GM23338 (cell line): ENCODE data around the gene TNK2. TPM values are rescaled to one million over a fixed set of nuclear protein-coding genes. Genes with fewer than 3 reads are reported as not detected.

ENCODE experiments used
- ATAC-seq: fragments of 200-7000 bp; cut with Tn5 transposase; 3 replicates; pipeline ENCODE4 v1.9.1; 2020
- DNase-seq: peaks from one replicate; pipeline ENCODE4 v3.0.0-alpha.2; 2015; ENCODE audit warnings: low spot score
- H2AFZ ChIP-seq: fragments of 200-600 bp; sonication (generic); 2 replicates; pipeline ENCODE4 v1.8.0; 2016; ENCODE audit warnings: antibody characterized with exemption, mild to moderate bottlenecking, moderate library complexity
- H3F3A ChIP-seq: fragments of 200-600 bp; sonication (generic); replicated peaks from 2 replicates; pipeline ENCODE4 v1.8.0; 2017; ENCODE audit warnings: antibody characterized with exemption, mixed run types, low read depth
- H3K27ac ChIP-seq: fragments of 200-600 bp; sonication (generic); 2 replicates; pipeline ENCODE4 v1.6.1; 2016; ENCODE audit warnings: low read depth
- H3K27me3 ChIP-seq: fragments of 200-600 bp; sonication (generic); 2 replicates; pipeline ENCODE4 v1.8.0; 2016; ENCODE audit warnings: mild to moderate bottlenecking, mixed run types, moderate library complexity; ENCODE audit not compliant: insufficient read depth
- H3K36me3 ChIP-seq: fragments of 200-600 bp; sonication (generic); 2 replicates; pipeline ENCODE4 v1.8.0; 2016; ENCODE audit warnings: mild to moderate bottlenecking; ENCODE audit not compliant: insufficient read depth
- H3K4me1 ChIP-seq: fragments of 200-600 bp; sonication (generic); 2 replicates; pipeline ENCODE4 v1.8.0; 2016; ENCODE audit warnings: mild to moderate bottlenecking, moderate library complexity; ENCODE audit not compliant: insufficient read depth
- H3K4me2 ChIP-seq: fragments of 200-600 bp; sonication (generic); 2 replicates; pipeline ENCODE4 v1.7.1; 2017; ENCODE audit warnings: mixed run types
- H3K4me3 ChIP-seq: fragments of 200-600 bp; sonication (generic); 2 replicates; pipeline ENCODE4 v1.6.1; 2016; ENCODE audit warnings: mixed run types
- H3K79me2 ChIP-seq: fragments of 200-600 bp; sonication (generic); replicated peaks from 2 replicates; pipeline ENCODE4 v1.8.0; 2017; ENCODE audit warnings: mild to moderate bottlenecking; ENCODE audit not compliant: insufficient read depth
- H3K9me2 ChIP-seq: fragments of 200-600 bp; sonication (generic); 2 replicates; pipeline ENCODE4 v1.8.0; 2017; ENCODE audit not compliant: insufficient read depth
- H4K20me1 ChIP-seq: fragments of 200-600 bp; sonication (generic); replicated peaks from 2 replicates; pipeline ENCODE4 v1.8.0; 2017; ENCODE audit warnings: mild to moderate bottlenecking; ENCODE audit not compliant: insufficient read depth
- H3K27ac Mint-ChIP-seq: 2 replicates; pipeline ENCODE4 v1.8.0; 2020; ENCODE audit warnings: inconsistent platforms, mild to moderate bottlenecking, moderate library complexity, mixed read lengths
- H3K27me3 Mint-ChIP-seq: 3 replicates; pipeline ENCODE4 v1.8.0; 2022; ENCODE audit warnings: low read depth, mild to moderate bottlenecking, moderate library complexity, mixed read lengths, inconsistent platforms; ENCODE audit not compliant: insufficient read depth, poor library complexity
- H3K36me3 Mint-ChIP-seq: 3 replicates; pipeline ENCODE4 v1.8.0; 2021; ENCODE audit warnings: low read depth, mild to moderate bottlenecking, inconsistent platforms, moderate library complexity, mixed read lengths
- H3K4me1 Mint-ChIP-seq: 3 replicates; pipeline ENCODE4 v1.8.0; 2020; ENCODE audit warnings: mild to moderate bottlenecking, inconsistent platforms, mixed read lengths
- H3K4me3 Mint-ChIP-seq: 3 replicates; pipeline ENCODE4 v1.8.0; 2021; ENCODE audit warnings: moderate library complexity, mild to moderate bottlenecking, inconsistent platforms, mixed read lengths
- H3K9me3 Mint-ChIP-seq: 3 replicates; pipeline ENCODE4 v1.8.0; 2020; ENCODE audit warnings: moderate library complexity, mild to moderate bottlenecking, inconsistent platforms, mixed read lengths
- CREB1 ChIP-seq: fragments of 250-450 bp; sonication (Bioruptor Pico); IDR thresholded peaks from 2 replicates; pipeline ENCODE4 v1.5.0; 2020; ENCODE audit warnings: low read depth, mild to moderate bottlenecking, moderate library complexity
- EZH2 ChIP-seq: fragments of 200-600 bp; sonication (generic); IDR thresholded peaks from one replicate; pipeline ENCODE4 v1.8.0; 2017; ENCODE audit warnings: antibody characterized with exemption, mild to moderate bottlenecking, low read depth; ENCODE audit not compliant: unreplicated experiment
- JUNB ChIP-seq: IDR thresholded peaks from one replicate; pipeline ENCODE4 v1.6.1; 2016; ENCODE audit warnings: antibody characterized with exemption; ENCODE audit not compliant: unreplicated experiment
- NANOG ChIP-seq: IDR thresholded peaks from 2 replicates; pipeline ENCODE4 v1.6.1; 2016; ENCODE audit warnings: antibody characterized with exemption, borderline replicate concordance
- STAT1 ChIP-seq: IDR thresholded peaks from one replicate; pipeline ENCODE4 v1.6.1; 2016; ENCODE audit warnings: antibody characterized with exemption; ENCODE audit not compliant: unreplicated experiment
- ZNF114 ChIP-seq: fragments of 250-450 bp; sonication (Bioruptor Pico); IDR thresholded peaks from 2 replicates; pipeline ENCODE4 v1.5.0; 2020; ENCODE audit warnings: mild to moderate bottlenecking, moderate library complexity
- ZNF331 ChIP-seq: fragments of 250-450 bp; sonication (Bioruptor Pico); IDR thresholded peaks from 2 replicates; pipeline ENCODE4 v1.5.0; 2020; ENCODE audit warnings: low read depth, mild to moderate bottlenecking, moderate library complexity
- polyA plus RNA-seq: library from polyadenylated mRNA; unstranded; fragments of >200 nt; fragmentation: Nextera tagmentation; extraction: Ambion mirVana; gene quantifications from 2 replicates; pipeline ENCODE4 v1.2.1, GENCODE V29; 2016
- total RNA-seq: library from RNA; depleted of rRNA; stranded (reverse); fragments of >200 nt; shearing (Covaris generic); gene quantifications from 2 replicates; pipeline ENCODE4 v1.2.3, GENCODE V29; 2014
- TF ChIP-seq, protein P1 (sequence below): IDR thresholded peaks from 2 replicates; pipeline ENCODE4 v1.6.1; 2016; ENCODE audit warnings: antibody characterized with exemption
- TF ChIP-seq, protein P2 (sequence below), 2 experiments: fragments of 200-600 bp in 1 of 2; sonication (generic) in 1 of 2; conservative IDR thresholded peaks; 2 replicates each; pipeline versions ENCODE4 v1.5.1 to v1.6.1; 2016 to 2017; ENCODE audit warnings: antibody characterized with exemption in 2 of 2, low read depth in 2 of 2, mild to moderate bottlenecking in 2 of 2, moderate library complexity in 1 of 2
- TF ChIP-seq, protein P3 (sequence below): fragments of 250-450 bp; sonication (Bioruptor Pico); IDR thresholded peaks from 2 replicates; pipeline ENCODE4 v1.5.0; 2020; ENCODE audit warnings: mild to moderate bottlenecking, moderate library complexity

The TNK2 gene
- total and polyA plus RNA-seq, 2 experiments from 2014 or later = 10.0 to 22.5 TPM

DNA sequence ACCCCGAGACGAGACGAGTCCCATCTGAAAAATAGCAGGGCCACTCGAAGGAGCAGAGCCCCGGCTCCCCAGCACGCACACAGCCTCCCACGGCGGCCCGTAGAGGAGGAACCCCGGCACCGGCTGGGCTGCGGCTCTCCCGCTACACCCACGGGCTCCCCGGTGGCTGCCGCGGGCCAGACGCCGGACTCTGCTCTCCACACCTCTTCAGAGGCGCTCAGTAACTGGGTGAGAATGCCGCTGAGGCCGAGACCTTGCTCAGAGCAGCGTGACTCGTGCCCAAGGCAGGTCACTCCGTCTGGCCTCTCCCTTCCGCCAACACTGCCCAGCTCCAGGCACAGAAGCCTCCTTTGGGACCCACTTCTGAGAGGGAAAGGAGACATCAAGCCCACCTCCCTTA lies 34.4 kb downstream of the TNK2 start:
- Histone ChIP-seq H3K27me3 (no peaks in the 10 kb centered on the region), H3K4me3 (no peak overlapping the region), H2AFZ (no peak overlapping the region), H3K4me1 (no peaks in the 10 kb centered on the region), H3K27ac (peak overlapping the region; percentile 14; the same call in 1 of the 2 replicates), H3F3A (no peaks in the 10 kb centered on the region), H3K79me2 (no peaks in the 10 kb centered on the region), H3K36me3 (no peaks in the 10 kb centered on the region), H3K4me2 (no peak overlapping the region), H4K20me1 (no peaks in the 10 kb centered on the region), H3K9me2 (no peaks in the 10 kb centered on the region)
- H3K27ac Mint-ChIP-seq = no peak overlapping the region
- H3K9me3 Mint-ChIP-seq = no peaks in the 10 kb centered on the region
- no peaks in the 10 kb centered on the region for H3K4me1 Mint-ChIP-seq
- peaks cover 12% of the 10 kb centered on the region for H3K27me3 Mint-ChIP-seq
- H3K4me3 Mint-ChIP-seq = no peak overlapping the region
- DNase-seq (no peak), ATAC-seq (peak; percentile 49)
- no peaks in the 10 kb centered on the region; the same call in 1 of the 3 replicates for H3K36me3 Mint-ChIP-seq
- TF ChIP-seq CREB1 (CRISPR knock-in tag) (no peak), NANOG (no peak), ZNF331 (CRISPR knock-in tag) (no peak), ZNF114 (no peak), STAT1 (no peak), EZH2 (no peak), JUNB (no peak)
- TF ChIP-seq, protein P1, sequence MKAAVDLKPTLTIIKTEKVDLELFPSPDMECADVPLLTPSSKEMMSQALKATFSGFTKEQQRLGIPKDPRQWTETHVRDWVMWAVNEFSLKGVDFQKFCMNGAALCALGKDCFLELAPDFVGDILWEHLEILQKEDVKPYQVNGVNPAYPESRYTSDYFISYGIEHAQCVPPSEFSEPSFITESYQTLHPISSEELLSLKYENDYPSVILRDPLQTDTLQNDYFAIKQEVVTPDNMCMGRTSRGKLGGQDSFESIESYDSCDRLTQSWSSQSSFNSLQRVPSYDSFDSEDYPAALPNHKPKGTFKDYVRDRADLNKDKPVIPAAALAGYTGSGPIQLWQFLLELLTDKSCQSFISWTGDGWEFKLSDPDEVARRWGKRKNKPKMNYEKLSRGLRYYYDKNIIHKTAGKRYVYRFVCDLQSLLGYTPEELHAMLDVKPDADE = no peak
- TF ChIP-seq, protein P2, sequence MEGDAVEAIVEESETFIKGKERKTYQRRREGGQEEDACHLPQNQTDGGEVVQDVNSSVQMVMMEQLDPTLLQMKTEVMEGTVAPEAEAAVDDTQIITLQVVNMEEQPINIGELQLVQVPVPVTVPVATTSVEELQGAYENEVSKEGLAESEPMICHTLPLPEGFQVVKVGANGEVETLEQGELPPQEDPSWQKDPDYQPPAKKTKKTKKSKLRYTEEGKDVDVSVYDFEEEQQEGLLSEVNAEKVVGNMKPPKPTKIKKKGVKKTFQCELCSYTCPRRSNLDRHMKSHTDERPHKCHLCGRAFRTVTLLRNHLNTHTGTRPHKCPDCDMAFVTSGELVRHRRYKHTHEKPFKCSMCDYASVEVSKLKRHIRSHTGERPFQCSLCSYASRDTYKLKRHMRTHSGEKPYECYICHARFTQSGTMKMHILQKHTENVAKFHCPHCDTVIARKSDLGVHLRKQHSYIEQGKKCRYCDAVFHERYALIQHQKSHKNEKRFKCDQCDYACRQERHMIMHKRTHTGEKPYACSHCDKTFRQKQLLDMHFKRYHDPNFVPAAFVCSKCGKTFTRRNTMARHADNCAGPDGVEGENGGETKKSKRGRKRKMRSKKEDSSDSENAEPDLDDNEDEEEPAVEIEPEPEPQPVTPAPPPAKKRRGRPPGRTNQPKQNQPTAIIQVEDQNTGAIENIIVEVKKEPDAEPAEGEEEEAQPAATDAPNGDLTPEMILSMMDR (conservative IDR thresholded peaks at IDR 0.05; ENCODE audit: low read depth in 2 of 2) = no peak
- TF ChIP-seq, protein P3, sequence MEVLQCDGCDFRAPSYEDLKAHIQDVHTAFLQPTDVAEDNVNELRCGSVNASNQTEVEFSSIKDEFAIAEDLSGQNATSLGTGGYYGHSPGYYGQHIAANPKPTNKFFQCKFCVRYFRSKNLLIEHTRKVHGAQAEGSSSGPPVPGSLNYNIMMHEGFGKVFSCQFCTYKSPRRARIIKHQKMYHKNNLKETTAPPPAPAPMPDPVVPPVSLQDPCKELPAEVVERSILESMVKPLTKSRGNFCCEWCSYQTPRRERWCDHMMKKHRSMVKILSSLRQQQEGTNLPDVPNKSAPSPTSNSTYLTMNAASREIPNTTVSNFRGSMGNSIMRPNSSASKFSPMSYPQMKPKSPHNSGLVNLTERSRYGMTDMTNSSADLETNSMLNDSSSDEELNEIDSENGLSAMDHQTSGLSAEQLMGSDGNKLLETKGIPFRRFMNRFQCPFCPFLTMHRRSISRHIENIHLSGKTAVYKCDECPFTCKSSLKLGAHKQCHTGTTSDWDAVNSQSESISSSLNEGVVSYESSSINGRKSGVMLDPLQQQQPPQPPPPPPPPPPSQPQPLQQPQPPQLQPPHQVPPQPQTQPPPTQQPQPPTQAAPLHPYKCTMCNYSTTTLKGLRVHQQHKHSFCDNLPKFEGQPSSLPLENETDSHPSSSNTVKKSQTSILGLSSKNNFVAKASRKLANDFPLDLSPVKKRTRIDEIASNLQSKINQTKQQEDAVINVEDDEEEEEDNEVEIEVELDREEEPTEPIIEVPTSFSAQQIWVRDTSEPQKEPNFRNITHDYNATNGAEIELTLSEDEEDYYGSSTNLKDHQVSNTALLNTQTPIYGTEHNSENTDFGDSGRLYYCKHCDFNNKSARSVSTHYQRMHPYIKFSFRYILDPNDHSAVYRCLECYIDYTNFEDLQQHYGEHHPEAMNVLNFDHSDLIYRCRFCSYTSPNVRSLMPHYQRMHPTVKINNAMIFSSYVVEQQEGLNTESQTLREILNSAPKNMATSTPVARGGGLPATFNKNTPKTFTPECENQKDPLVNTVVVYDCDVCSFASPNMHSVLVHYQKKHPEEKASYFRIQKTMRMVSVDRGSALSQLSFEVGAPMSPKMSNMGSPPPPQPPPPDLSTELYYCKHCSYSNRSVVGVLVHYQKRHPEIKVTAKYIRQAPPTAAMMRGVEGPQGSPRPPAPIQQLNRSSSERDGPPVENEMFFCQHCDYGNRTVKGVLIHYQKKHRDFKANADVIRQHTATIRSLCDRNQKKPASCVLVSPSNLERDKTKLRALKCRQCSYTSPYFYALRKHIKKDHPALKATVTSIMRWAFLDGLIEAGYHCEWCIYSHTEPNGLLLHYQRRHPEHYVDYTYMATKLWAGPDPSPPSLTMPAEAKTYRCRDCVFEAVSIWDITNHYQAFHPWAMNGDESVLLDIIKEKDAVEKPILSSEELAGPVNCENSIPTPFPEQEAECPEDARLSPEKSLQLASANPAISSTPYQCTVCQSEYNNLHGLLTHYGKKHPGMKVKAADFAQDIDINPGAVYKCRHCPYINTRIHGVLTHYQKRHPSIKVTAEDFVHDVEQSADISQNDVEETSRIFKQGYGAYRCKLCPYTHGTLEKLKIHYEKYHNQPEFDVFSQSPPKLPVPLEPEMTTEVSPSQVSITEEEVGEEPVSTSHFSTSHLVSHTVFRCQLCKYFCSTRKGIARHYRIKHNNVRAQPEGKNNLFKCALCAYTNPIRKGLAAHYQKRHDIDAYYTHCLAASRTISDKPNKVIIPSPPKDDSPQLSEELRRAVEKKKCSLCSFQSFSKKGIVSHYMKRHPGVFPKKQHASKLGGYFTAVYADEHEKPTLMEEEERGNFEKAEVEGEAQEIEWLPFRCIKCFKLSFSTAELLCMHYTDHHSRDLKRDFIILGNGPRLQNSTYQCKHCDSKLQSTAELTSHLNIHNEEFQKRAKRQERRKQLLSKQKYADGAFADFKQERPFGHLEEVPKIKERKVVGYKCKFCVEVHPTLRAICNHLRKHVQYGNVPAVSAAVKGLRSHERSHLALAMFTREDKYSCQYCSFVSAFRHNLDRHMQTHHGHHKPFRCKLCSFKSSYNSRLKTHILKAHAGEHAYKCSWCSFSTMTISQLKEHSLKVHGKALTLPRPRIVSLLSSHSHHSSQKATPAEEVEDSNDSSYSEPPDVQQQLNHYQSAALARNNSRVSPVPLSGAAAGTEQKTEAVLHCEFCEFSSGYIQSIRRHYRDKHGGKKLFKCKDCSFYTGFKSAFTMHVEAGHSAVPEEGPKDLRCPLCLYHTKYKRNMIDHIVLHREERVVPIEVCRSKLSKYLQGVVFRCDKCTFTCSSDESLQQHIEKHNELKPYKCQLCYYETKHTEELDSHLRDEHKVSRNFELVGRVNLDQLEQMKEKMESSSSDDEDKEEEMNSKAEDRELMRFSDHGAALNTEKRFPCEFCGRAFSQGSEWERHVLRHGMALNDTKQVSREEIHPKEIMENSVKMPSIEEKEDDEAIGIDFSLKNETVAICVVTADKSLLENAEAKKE (CRISPR knock-in tag) = no peak
